ENCODE results near the gene MYD88. TPM values are rescaled to one million over a fixed set of nuclear protein-coding genes. Genes with fewer than 3 reads are reported as not detected.

The MYD88 gene
- total RNA-seq, 1 experiment from 2014 or later, result 32.7 TPM

- Histone ChIP-seq H3K4me3 (ENCODE audit: low read depth in 2 of 2, low read length in 2 of 2) (no peak overlapping the region), H3K4me1 (ENCODE audit: control insufficient read depth, insufficient read depth, low read length) (no peaks in the 10 kb centered on the region), H3K9me3 (ENCODE audit: control insufficient read depth, insufficient read depth, low read depth, low read length) (no peaks in the 10 kb centered on the region), H3K27ac (ENCODE audit: low read length) (no peak overlapping the region), H3K27me3 (ENCODE audit: control insufficient read depth, insufficient read depth, low read length) (no peaks in the 10 kb centered on the region), H3K36me3 (ENCODE audit: control insufficient read depth, insufficient read depth, low read length) (no peaks in the 10 kb centered on the region)
- intact Hi-C loops (cut with micrococcal nuclease; ENCODE audit: unreplicated experiment) (no loop called here), in situ Hi-C loops (cut with HindIII; ENCODE audit: low pct_unique_long_range_greater_than_20kb, low sequenced_read_pairs) (no loop called here)
- DNase-seq (ENCODE audit: low read depth, low spot score) (no peak), ATAC-seq (no peak)
- CTCF ChIA-PET, result interaction anchor here (0.6 kb wide), 1 partner anchor 40 kb away, joined by 10 read pairs; no protein-coding TSS in a partner anchor
- BruUV-seq (replicated peaks), result no TSS peak
- POLR2A ChIA-PET, result interaction anchor here (1.3 kb wide), 1 partner anchor 64 kb away, joined by 4 read pairs; no protein-coding TSS in a partner anchor
- TF ChIP-seq SIN3A (IDR thresholded peaks at IDR 0.05; ENCODE audit: borderline replicate concordance, insufficient read depth, low read depth, low read length) (no peak), TCF7L2 (IDR thresholded peaks at IDR 0.05; ENCODE audit: low read depth, low read length) (no peak), CTCF (IDR thresholded peaks at IDR 0.05) (no peak), REST (IDR thresholded peaks at IDR 0.05; ENCODE audit: insufficient read depth in 1 of 2, low read depth in 2 of 2, low read length in 1 of 2) (no peak)
Measured at GRCh38 chr3:38157117-38157516, 18.7 kb downstream of the MYD88 start.

- BruUV-seq (replicated peaks), result no TSS peak
- DNase-seq (ENCODE audit: low read depth, low spot score) (no peak), ATAC-seq (no peak)
- Histone ChIP-seq H3K4me3 (ENCODE audit: low read depth in 2 of 2, low read length in 2 of 2) (no peak overlapping the region), H3K4me1 (ENCODE audit: control insufficient read depth, insufficient read depth, low read length) (no peaks in the 10 kb centered on the region), H3K9me3 (ENCODE audit: control insufficient read depth, insufficient read depth, low read depth, low read length) (no peaks in the 10 kb centered on the region), H3K27me3 (ENCODE audit: control insufficient read depth, insufficient read depth, low read length) (no peaks in the 10 kb centered on the region), H3K27ac (ENCODE audit: low read length) (no peak overlapping the region), H3K36me3 (ENCODE audit: control insufficient read depth, insufficient read depth, low read length) (no peaks in the 10 kb centered on the region)
- ChIA-PET POLR2A (interaction anchor here (0.7 to 1.3 kb wide), 2 partner anchors 23 to 63 kb away, joined by 4 to 8 read pairs; no protein-coding TSS in a partner anchor), CTCF (no interaction called here)
- in situ Hi-C loops (cut with HindIII; ENCODE audit: low pct_unique_long_range_greater_than_20kb, low sequenced_read_pairs) (no loop called here), intact Hi-C loops (cut with micrococcal nuclease; ENCODE audit: unreplicated experiment) (no loop called here)
- TF ChIP-seq TCF7L2 (IDR thresholded peaks at IDR 0.05; ENCODE audit: low read depth, low read length) (no peak), POLR2AphosphoS5 (IDR thresholded peaks at IDR 0.05; ENCODE audit: low read depth, low read length) (no peak), REST (IDR thresholded peaks at IDR 0.05; ENCODE audit: insufficient read depth in 1 of 2, low read depth in 2 of 2, low read length in 1 of 2) (no peak), CTCF (IDR thresholded peaks at IDR 0.05) (no peak), SIN3A (IDR thresholded peaks at IDR 0.05; ENCODE audit: borderline replicate concordance, insufficient read depth, low read depth, low read length) (no peak)
Measured at GRCh38 chr3:38157595-38157994, 19.1 kb downstream of the MYD88 start.
